Measurements from ENCODE around the gene ITGAV.

ITGAV gene

GRCh38 chr2:186726938-186727337 is 137.1 kb downstream of the ITGAV start:
- Histone ChIP-seq H3K36me3 (ENCODE audit: control insufficient read depth in 1 of 2, insufficient read depth in 2 of 2, low read length in 2 of 2) (no peaks in the 10 kb centered on the region), H3K14ac (ENCODE audit: low read length) (no peak overlapping the region), H3K4me3 (ENCODE audit: low read depth, low read length) (no peak overlapping the region), H3K4me1 (ENCODE audit: control insufficient read depth in 1 of 2, insufficient read depth in 2 of 2, low read length in 2 of 2) (no peaks in the 10 kb centered on the region), H4K8ac (ENCODE audit: low read depth, low read length) (no peak overlapping the region), H4K12ac (ENCODE audit: low read depth, low read length) (no peak overlapping the region), H3K79me1 (ENCODE audit: low read length) (no peaks in the 10 kb centered on the region), H2AFZ (ENCODE audit: insufficient read depth, low read length, poor library complexity) (no peak overlapping the region), H4K91ac (ENCODE audit: low read depth, low read length) (no peak overlapping the region), H3K18ac (ENCODE audit: low read length) (no peak overlapping the region), H3K23ac (ENCODE audit: low read length) (no peak overlapping the region), H3K27ac (ENCODE audit: low read depth, low read length) (no peak overlapping the region), H3K79me2 (ENCODE audit: control insufficient read depth, insufficient read depth, low read length, poor library complexity) (no peaks in the 10 kb centered on the region), H3K9ac (ENCODE audit: low read length) (no peak overlapping the region), H2AK5ac (ENCODE audit: low read length) (no peak overlapping the region), H2BK120ac (ENCODE audit: insufficient read depth, low read length, poor library complexity) (no peak overlapping the region), H3K4ac (ENCODE audit: low read depth, low read length) (no peak overlapping the region), H3K9me3 (ENCODE audit: insufficient read depth, low read depth, low read length) (no peaks in the 10 kb centered on the region), H3K4me2 (ENCODE audit: low read length) (no peak overlapping the region), H2BK12ac (ENCODE audit: low read length) (no peak overlapping the region), H2BK5ac (ENCODE audit: low read depth, low read length, poor library complexity) (no peak overlapping the region), H3K27me3 (ENCODE audit: insufficient read depth, low read length) (no peaks in the 10 kb centered on the region)
- no peak for DNase-seq
- no CpG with 5 or more reads among the region's 3 CpGs for WGBS (ENCODE audit: extremely low coverage, insufficient coverage, insufficient read length)

- no peak overlapping the region for H3K4me2 ChIP-seq (ENCODE audit: low read length)
- no peak overlapping the region for H3K4me3 ChIP-seq (ENCODE audit: low read depth, low read length)
- peaks cover 2% of the 10 kb centered on the region for H3K9me3 ChIP-seq (ENCODE audit: insufficient read depth, low read depth, low read length)
- H4K8ac ChIP-seq (ENCODE audit: low read depth, low read length): no peak overlapping the region
- no peaks in the 10 kb centered on the region for H3K79me1 ChIP-seq (ENCODE audit: low read length)
- H3K18ac ChIP-seq (ENCODE audit: low read length): no peak overlapping the region
- no peak overlapping the region for H2AK5ac ChIP-seq (ENCODE audit: low read length)
- no peak overlapping the region for H3K9ac ChIP-seq (ENCODE audit: low read length)
- H4K91ac ChIP-seq (ENCODE audit: low read depth, low read length): no peak overlapping the region
- no peaks in the 10 kb centered on the region for H3K4me1 ChIP-seq (ENCODE audit: control insufficient read depth in 1 of 2, insufficient read depth in 2 of 2, low read length in 2 of 2)
- no peak for DNase-seq
- no peak overlapping the region for H3K4ac ChIP-seq (ENCODE audit: low read depth, low read length)
- no peak overlapping the region for H2AFZ ChIP-seq (ENCODE audit: insufficient read depth, low read length, poor library complexity)
- WGBS (ENCODE audit: extremely low coverage, insufficient coverage, insufficient read length): no CpG with 5 or more reads among the region's 2 CpGs
- H3K14ac ChIP-seq (ENCODE audit: low read length): no peak overlapping the region
- no peak overlapping the region for H2BK5ac ChIP-seq (ENCODE audit: low read depth, low read length, poor library complexity)
- no peaks in the 10 kb centered on the region for H3K79me2 ChIP-seq (ENCODE audit: control insufficient read depth, insufficient read depth, low read length, poor library complexity)
- H3K27me3 ChIP-seq (ENCODE audit: insufficient read depth, low read length): no peaks in the 10 kb centered on the region
- H3K27ac ChIP-seq (ENCODE audit: low read depth, low read length): no peak overlapping the region
- no peak overlapping the region for H2BK120ac ChIP-seq (ENCODE audit: insufficient read depth, low read length, poor library complexity)
- H3K36me3 ChIP-seq (ENCODE audit: control insufficient read depth in 1 of 2, insufficient read depth in 2 of 2, low read length in 2 of 2): no peaks in the 10 kb centered on the region
- no peak overlapping the region for H3K23ac ChIP-seq (ENCODE audit: low read length)
- H2BK12ac ChIP-seq (ENCODE audit: low read length): no peak overlapping the region
- H4K12ac ChIP-seq (ENCODE audit: low read depth, low read length): no peak overlapping the region
These were observed 138.8 kb downstream of the ITGAV start for GRCh38 chr2:186728631-186729030.
